Bronchial epithelial cell (primary cell): Measurements from ENCODE around the gene SDHC. TPM values are rescaled to one million over a fixed set of nuclear protein-coding genes. Genes with fewer than 3 reads are reported as not detected.
"Not testable (repeated sequence)": the region's sequence is repeated elsewhere in the genome, so short reads cannot be mapped to it uniquely, and the experiment has no call there.

ENCODE experiments used
- DNase-seq: peaks from one replicate; pipeline ENCODE4 v3.0.0-alpha.2; 2010; ENCODE audit warnings: low read depth
- FAIRE-seq: peaks from 2 replicates; lab custom pipeline; 2011; peaks lifted over from hg19 to GRCh38; lab: Jason Lieb, UNC
- H3K27me3 ChIP-seq: 2 replicates; pipeline ENCODE4 v1.5.1; 2011; ENCODE audit warnings: low read length; ENCODE audit not compliant: control insufficient read depth, insufficient read depth
- H3K36me3 ChIP-seq: 2 replicates; pipeline ENCODE4 v1.5.1; 2011; ENCODE audit warnings: low read length; ENCODE audit not compliant: control insufficient read depth, insufficient read depth
- H3K4me3 ChIP-seq: 2 replicates; pipeline ENCODE4 v1.5.1; 2011; ENCODE audit warnings: mild to moderate bottlenecking, low read depth, low read length, control low read depth
- CTCF ChIP-seq: IDR thresholded peaks from 2 replicates; pipeline ENCODE4 v1.5.1; 2011; ENCODE audit warnings: mild to moderate bottlenecking, moderate library complexity, low read length, control low read depth, inconsistent platforms; ENCODE audit not compliant: insufficient read depth, severe bottlenecking
- total RNA-seq: library from RNA; depleted of rRNA; stranded (reverse); fragments of >200 nt; gene quantifications from 2 replicates; pipeline ENCODE4 v1.2.1, GENCODE V29; 2014

SDHC gene
- total RNA-seq, 1 donor from 2014 or later: 15.0 TPM

DNA sequence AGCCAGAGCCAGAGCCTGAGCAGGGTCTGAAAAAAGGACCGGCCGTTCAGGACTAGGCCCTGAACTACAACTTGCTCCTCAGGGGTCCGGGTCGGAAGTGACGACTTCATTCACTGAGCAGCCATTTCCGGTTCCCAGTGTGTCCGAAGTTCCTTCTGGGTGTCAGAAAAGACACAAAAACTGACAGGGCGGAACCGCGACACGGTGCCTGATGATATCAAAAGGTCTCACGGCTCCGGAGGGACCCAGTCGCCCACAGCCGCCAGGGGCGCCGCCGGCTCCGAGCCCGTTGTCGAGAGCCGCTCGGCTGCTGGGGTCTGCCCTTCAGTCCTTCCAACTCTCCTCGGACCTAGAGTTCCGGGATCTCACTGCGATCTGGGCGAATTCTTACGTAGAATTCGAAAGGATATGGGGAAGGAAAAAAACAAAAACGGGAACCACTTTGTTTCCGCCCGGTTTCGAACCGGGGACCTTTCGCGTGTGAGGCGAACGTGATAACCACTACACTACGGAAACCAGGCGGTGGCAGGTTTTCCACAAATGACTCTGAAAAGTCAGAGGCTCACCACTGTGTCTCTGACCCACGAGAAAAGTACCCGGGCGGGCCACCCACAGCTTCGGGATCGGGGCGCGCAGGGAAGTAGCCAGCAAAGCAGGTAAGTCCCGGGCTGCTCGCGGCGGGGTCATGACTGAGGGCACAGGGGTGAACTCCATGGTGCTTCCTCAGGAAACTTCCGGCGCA, 85.2 kb downstream of the SDHC start:
- Histone ChIP-seq H3K36me3 (no peaks in the 10 kb centered on the region), H3K4me3 (peak overlapping the region; percentile 86), H3K27me3 (no peaks in the 10 kb centered on the region)
- DNase-seq (peak; percentile 82), FAIRE-seq (no peak)
- peak; percentile 60 for TF ChIP-seq CTCF

DNA sequence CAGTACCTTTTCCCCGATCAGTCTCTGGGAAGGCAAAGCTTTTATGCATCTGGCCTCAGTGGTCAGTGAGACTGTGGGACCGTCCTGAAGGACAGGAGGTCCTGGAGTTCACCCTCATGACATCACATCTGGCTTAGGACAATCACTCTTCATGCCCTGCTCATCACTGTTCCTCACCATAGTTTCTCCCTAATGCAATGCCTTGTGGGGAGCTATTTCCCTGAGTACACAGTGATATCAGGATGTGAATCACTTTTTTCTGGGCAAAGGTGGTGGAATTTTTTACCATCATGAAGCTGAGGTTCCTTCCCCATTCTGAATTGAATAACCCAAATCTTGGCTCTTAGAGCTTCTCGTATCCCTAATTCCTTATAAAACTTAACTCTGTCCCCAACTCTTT, 88.3 kb downstream of the SDHC start:
- H3K36me3 ChIP-seq: no peaks in the 10 kb centered on the region
- H3K4me3 ChIP-seq: no peak overlapping the region
- TF ChIP-seq CTCF: no peak
- DNase-seq (peak; percentile 55), FAIRE-seq (no peak)
- no peaks in the 10 kb centered on the region for H3K27me3 ChIP-seq

- no peak for FAIRE-seq
- Histone ChIP-seq H3K4me3 (no peak overlapping the region), H3K36me3 (no peaks in the 10 kb centered on the region), H3K27me3 (no peaks in the 10 kb centered on the region)
- DNase-seq: no peak
- TF ChIP-seq CTCF: no peak
Observed at GRCh38 chr1:161404051-161404597, 89.9 kb downstream of the SDHC start.

GRCh38 chr1:161406551-161406950, 92.4 kb downstream of the SDHC start:
- DNase-seq, H3K4me3 ChIP-seq, H3K36me3 ChIP-seq, H3K27me3 ChIP-seq, FAIRE-seq: not testable (repeated sequence)

GRCh38 chr1:161407451-161407985, 93.3 kb downstream of the SDHC start:
- peak; percentile 36 for FAIRE-seq
- no peaks in the 10 kb centered on the region for H3K36me3 ChIP-seq
- DNase-seq: no peak
- no peak for TF ChIP-seq CTCF
- H3K27me3 ChIP-seq: no peaks in the 10 kb centered on the region
- no peak overlapping the region for H3K4me3 ChIP-seq

DNA sequence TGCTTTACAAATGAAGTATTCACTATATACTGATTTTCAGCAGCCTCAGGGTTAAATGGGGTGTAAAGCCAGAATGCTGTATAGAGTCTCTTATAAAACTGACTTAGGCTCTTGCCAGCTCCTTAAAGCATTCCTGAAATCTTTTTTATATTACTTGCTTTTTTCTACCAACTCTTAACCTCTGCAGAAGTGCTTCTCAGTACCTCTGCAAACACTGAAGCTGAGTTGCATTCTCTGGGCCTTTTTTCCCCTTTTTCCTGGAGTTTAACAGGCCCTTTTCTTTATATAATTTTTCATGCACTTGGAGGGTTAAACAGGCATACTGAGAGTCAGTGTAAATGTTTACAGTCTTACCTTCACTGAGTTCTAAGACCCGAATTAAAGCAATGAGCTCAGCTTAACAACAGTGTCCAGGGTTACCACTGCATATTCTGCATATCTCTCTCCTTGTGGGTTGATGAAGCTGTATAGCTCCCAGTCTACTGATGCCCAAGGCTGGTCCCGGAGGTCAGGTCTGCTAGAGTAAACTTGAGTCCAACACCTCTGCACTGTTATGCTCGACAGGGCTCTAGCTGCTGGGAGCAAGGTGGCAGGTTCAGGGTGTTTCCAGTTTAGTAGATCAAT, 94.4 kb downstream of the SDHC start:
- FAIRE-seq: no peak
- TF ChIP-seq CTCF: no peak

GRCh38 chr1:161409848-161410635, 95.9 kb downstream of the SDHC start:
- not testable (repeated sequence) for FAIRE-seq, H3K27me3 ChIP-seq, DNase-seq, H3K4me3 ChIP-seq, H3K36me3 ChIP-seq

More for the DNA sequence above, 94.4 kb downstream of the SDHC start:
- Histone ChIP-seq H3K36me3 (no peaks in the 10 kb centered on the region), H3K27me3 (no peaks in the 10 kb centered on the region), H3K4me3 (no peak overlapping the region)
- DNase-seq: no peak

DNA sequence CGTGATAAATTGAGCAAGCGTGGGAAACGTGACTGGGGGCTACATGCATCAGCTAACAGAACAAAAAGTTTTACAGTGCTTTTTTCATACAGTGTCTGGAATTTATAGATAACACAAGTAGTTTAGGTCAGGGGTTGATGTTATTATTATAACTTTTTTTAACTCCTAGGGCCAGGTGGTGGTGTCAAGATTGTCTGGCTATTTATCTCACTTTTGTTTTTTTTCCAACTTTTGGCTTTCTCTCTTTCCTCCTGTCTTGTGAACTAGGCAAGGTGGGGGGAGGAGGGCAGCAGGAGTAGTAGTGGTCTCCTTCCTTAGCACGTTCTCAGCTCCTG, 96.4 kb downstream of the SDHC start:
- H3K4me3 ChIP-seq, DNase-seq, H3K36me3 ChIP-seq, FAIRE-seq, H3K27me3 ChIP-seq: not testable (repeated sequence)
